Activated T-helper 1 cell treated with anti-CD3 and anti-CD28 coated beads, Interleukin-12 subunit alpha, Interleukin-12 subunit beta, Interleukin-2, Interleukin-4 antibody, amounts not matched to agents 30 ng/mL and 10 ng/mL and 1 ng/mL, durations not matched to agents 14 hours and 24 hours and 36 hours (primary cell): Measurements from ENCODE around the gene RENBP. TPM values are rescaled to one million over a fixed set of nuclear protein-coding genes. Genes with fewer than 3 reads are reported as not detected.

Source experiments
- DNase-seq: peaks from one replicate; pipeline ENCODE4 v3.0.0; 2021; ENCODE audit warnings: low spot score
- H3K27ac Mint-ChIP-seq: one replicate; pipeline ENCODE4 v1.8.0; 2021; ENCODE audit warnings: mild to moderate bottlenecking, mixed read lengths
- H3K27me3 Mint-ChIP-seq: one replicate; pipeline ENCODE4 v1.8.0; 2022; ENCODE audit warnings: mild to moderate bottlenecking, moderate library complexity, mixed read lengths; ENCODE audit not compliant: insufficient read depth
- H3K36me3 Mint-ChIP-seq: one replicate; pipeline ENCODE4 v1.8.0; 2021; ENCODE audit warnings: low read depth, mixed read lengths
- H3K4me1 Mint-ChIP-seq: one replicate; pipeline ENCODE4 v1.8.0; 2021; ENCODE audit warnings: low read depth, mixed read lengths
- H3K4me3 Mint-ChIP-seq: one replicate; pipeline ENCODE4 v1.8.0; 2021; ENCODE audit warnings: mild to moderate bottlenecking, moderate library complexity, mixed read lengths
- H3K9me3 Mint-ChIP-seq: one replicate; pipeline ENCODE4 v1.8.0; 2021; ENCODE audit warnings: mixed read lengths
- intact Hi-C: fragments of 100-400 bp; cut with micrococcal nuclease; formaldehyde crosslinking; loops from one replicate; pipeline ENCODE4 v1.15.1; 2024
- total RNA-seq: library from RNA; stranded (reverse); gene quantifications from 2 replicates; pipeline ENCODE4 v1.2.3, GENCODE V29; 2022

The RENBP gene
- total RNA-seq, 1 donor from 2014 or later, result 14.0 TPM

- intact Hi-C loops, result loop anchor here (10.0 kb wide), 1 partner anchor 540 kb away; the partner anchor contains the start of gene FAM3A
- H3K4me1 Mint-ChIP-seq, result peaks cover 22% of the 10 kb centered on the region
- H3K36me3 Mint-ChIP-seq, result peaks cover 2% of the 10 kb centered on the region
- no peaks in the 10 kb centered on the region for H3K27me3 Mint-ChIP-seq
- peak overlapping the region; percentile 95 for H3K27ac Mint-ChIP-seq
- DNase-seq, result no peak
- H3K9me3 Mint-ChIP-seq, result no peaks in the 10 kb centered on the region
- no peak overlapping the region for H3K4me3 Mint-ChIP-seq
Measured at GRCh38 chrX:153974726-153975286, 30.4 kb upstream of the RENBP start.

DNA sequence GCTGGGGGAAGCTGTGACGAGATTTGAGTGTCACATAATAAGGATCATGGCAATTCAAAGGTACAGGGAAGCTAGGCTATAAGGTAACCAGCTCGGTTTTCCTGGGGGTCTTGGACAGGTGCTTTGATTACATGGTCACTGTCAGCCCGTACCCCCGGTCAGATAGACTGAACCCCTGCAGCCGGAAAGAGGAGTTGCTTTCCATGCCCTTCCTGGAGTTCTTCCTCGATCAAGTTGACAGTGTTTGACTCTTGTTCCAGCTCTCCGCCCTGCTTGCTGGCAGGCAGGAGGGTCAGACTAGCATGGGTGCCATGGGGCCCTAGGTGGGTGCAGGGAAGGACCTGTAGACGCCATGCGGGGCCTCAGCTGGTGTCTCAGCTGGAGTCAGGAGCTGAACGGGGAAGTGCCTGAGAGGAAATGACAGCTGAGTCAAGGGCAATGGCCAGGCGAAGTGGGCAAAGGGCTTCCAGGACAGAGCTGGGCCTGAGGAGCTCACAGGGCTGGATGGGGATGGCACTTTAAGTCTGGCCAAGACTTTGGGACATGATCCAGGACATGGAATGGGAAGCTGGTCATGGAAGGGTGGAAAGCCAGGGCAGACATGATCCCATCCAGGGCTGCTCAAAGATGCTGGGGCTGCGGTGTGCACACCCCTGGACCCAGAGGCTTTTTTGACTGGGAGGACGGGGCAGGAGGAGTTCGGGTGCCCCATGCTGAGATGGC, 29.7 kb upstream of the RENBP start:
- no peaks in the 10 kb centered on the region for H3K9me3 Mint-ChIP-seq
- no peaks in the 10 kb centered on the region for H3K27me3 Mint-ChIP-seq
- peak overlapping the region; percentile 95 for H3K27ac Mint-ChIP-seq
- H3K4me3 Mint-ChIP-seq, result peak overlapping the region; percentile 28
- H3K36me3 Mint-ChIP-seq, result peaks cover 6% of the 10 kb centered on the region
- DNase-seq, result no peak
- intact Hi-C loops, result loop anchor here (10.0 kb wide), 1 partner anchor 541 kb away; the partner anchor contains the start of gene FAM3A
- H3K4me1 Mint-ChIP-seq, result peaks cover 22% of the 10 kb centered on the region

GRCh38 chrX:153973127-153974002, 28.9 kb upstream of the RENBP start:
- peaks cover 24% of the 10 kb centered on the region for H3K4me1 Mint-ChIP-seq
- peaks cover 7% of the 10 kb centered on the region for H3K36me3 Mint-ChIP-seq
- H3K27ac Mint-ChIP-seq, result peak overlapping the region; percentile 95
- H3K27me3 Mint-ChIP-seq, result no peaks in the 10 kb centered on the region
- no peak for DNase-seq
- intact Hi-C loops, result loop anchor here (2.0 to 10.0 kb wide), 4 partner anchors 47 to 541 kb away; partner anchors contain the start of genes FAM3A and LAGE3
- peak overlapping the region; percentile 89 for H3K4me3 Mint-ChIP-seq
- no peaks in the 10 kb centered on the region for H3K9me3 Mint-ChIP-seq

- Mint-ChIP-seq H3K27ac (peak within 1 kb of the TSS; percentile 100), H3K4me1 (peaks cover 32% of the 10 kb centered on the region), H3K4me3 (peak within 1 kb of the TSS; percentile 100), H3K9me3 (no peaks in the 10 kb centered on the region), H3K36me3 (peaks cover 14% of the 10 kb centered on the region), H3K27me3 (no peaks in the 10 kb centered on the region)
- DNase-seq, result peak; percentile 85
- intact Hi-C loops, result loop anchor here (1.0 to 10.0 kb wide), 8 partner anchors 9 to 542 kb away; partner anchors contain the start of genes EMD, FAM3A, IDH3G and LAGE3
Measured at GRCh38 chrX:153972368-153973126, 28.1 kb upstream of the RENBP start, which contains the start of gene TMEM187. TSS of gene TMEM187 (plus strand) at chrX:153972754. CDS start at chrX:153982063, 9,309 bp downstream.

DNA sequence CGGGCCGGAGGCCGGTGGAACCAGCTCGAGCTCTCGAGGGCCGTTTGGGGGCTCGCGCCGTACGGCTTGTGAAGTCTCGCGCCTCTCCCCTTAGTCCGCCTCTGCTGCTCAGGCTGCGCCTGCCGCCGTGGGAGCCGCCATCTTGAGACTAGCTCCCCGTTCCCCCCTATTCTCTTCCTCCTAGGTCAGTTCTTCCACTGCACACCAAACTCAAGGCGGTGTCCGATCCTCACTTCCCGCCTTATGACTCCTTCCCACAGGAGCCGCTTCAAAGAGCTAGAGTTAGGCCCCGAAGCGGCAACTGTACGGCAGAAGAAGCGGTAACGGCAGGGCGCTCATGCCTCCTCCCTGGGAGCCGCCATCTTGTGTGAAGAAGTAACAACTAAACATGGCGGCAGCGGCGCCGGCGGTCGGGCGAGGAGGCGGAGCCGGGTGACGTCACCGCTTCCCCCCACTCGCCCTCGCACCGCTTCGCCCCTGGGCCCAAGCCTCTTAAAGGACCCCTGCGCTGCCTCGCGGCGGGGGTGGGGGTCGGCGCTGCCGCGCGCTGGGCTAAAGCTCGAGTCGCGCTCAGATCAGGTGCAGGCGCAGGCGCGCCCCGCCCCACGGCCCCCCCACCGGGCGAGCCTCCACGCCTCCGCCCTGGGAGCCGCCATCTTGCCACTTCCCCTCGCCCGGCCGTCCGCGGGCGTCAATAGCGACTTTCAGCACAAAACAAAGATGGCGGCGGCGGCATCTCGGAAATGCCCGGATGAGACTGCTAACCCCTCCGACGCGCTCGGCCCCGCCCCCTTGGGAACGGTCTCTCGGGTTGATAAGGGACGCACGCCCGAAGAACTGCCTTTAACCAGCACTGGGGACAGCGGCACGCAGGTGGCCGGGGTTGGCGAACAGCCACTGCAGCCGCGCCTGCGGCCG, 27.3 kb upstream of the RENBP start, which contains the start of gene HCFC1:
Gene HCFC1, minus strand, starts transcription at position 369 of the 918 bp plus-strand sequence. CDS start 978 bp downstream, outside the sequence.
- Mint-ChIP-seq H3K4me1 (peaks cover 37% of the 10 kb centered on the region), H3K4me3 (peak within 1 kb of the TSS; percentile 100), H3K36me3 (peaks cover 18% of the 10 kb centered on the region), H3K27ac (peak within 1 kb of the TSS; percentile 100), H3K27me3 (no peaks in the 10 kb centered on the region), H3K9me3 (no peaks in the 10 kb centered on the region)
- intact Hi-C loops, result loop anchor here (1.0 to 10.0 kb wide), 11 partner anchors 10 to 543 kb away; partner anchors contain the start of genes ABCD1, BCAP31, CCNQ and EMD
- peak; percentile 87 for DNase-seq

DNA sequence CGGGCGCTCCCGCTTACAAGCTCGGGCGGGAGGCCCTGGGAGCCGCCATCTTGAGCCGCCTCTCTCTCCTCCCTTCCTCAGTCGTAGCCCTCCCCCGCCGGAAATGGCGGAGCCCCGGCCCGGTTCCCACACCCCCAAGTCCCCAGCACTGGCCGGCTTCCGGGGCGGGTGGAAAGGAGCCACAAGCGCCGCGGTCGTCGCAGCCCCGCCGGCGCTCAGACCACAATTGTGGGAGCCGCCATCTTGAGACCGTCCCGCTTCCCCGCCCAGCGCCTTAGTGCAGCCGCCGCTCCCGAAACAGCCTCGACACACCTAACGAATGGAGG, 26.6 kb upstream of the RENBP start:
- H3K27ac Mint-ChIP-seq, result peak overlapping the region; percentile 100
- intact Hi-C loops, result loop anchor here (1.0 to 10.0 kb wide), 4 partner anchors 43 to 544 kb away; partner anchors contain the start of genes ABCD1, BCAP31, CCNQ and FAM3A

GRCh38 chrX:153970357-153971123, 26.1 kb upstream of the RENBP start:
- Mint-ChIP-seq H3K27ac (peak overlapping the region; percentile 100), H3K27me3 (no peaks in the 10 kb centered on the region), H3K36me3 (peaks cover 18% of the 10 kb centered on the region), H3K4me1 (peaks cover 33% of the 10 kb centered on the region), H3K4me3 (peak overlapping the region; percentile 100), H3K9me3 (no peaks in the 10 kb centered on the region)
- no peak for DNase-seq
- intact Hi-C loops, result loop anchor here (1.0 to 10.0 kb wide), 4 partner anchors 42 to 544 kb away; partner anchors contain the start of genes ABCD1, BCAP31, CCNQ and FAM3A

More for the DNA sequence above, 26.6 kb upstream of the RENBP start:
- peak; percentile 83 for DNase-seq
- H3K4me1 Mint-ChIP-seq, result peaks cover 37% of the 10 kb centered on the region
- no peaks in the 10 kb centered on the region for H3K27me3 Mint-ChIP-seq
- H3K9me3 Mint-ChIP-seq, result no peaks in the 10 kb centered on the region
- peaks cover 18% of the 10 kb centered on the region for H3K36me3 Mint-ChIP-seq
- H3K4me3 Mint-ChIP-seq, result peak overlapping the region; percentile 100

GRCh38 chrX:153969904-153970356, 25.5 kb upstream of the RENBP start:
- no peaks in the 10 kb centered on the region for H3K27me3 Mint-ChIP-seq
- H3K4me3 Mint-ChIP-seq, result peak overlapping the region; percentile 100
- intact Hi-C loops, result loop anchor here (1.0 to 10.0 kb wide), 3 partner anchors 95 to 545 kb away; partner anchors contain the start of genes CCNQ and FAM3A
- H3K27ac Mint-ChIP-seq, result peak overlapping the region; percentile 78
- peaks cover 18% of the 10 kb centered on the region for H3K36me3 Mint-ChIP-seq
- DNase-seq, result no peak
- no peaks in the 10 kb centered on the region for H3K9me3 Mint-ChIP-seq
- peaks cover 33% of the 10 kb centered on the region for H3K4me1 Mint-ChIP-seq

DNA sequence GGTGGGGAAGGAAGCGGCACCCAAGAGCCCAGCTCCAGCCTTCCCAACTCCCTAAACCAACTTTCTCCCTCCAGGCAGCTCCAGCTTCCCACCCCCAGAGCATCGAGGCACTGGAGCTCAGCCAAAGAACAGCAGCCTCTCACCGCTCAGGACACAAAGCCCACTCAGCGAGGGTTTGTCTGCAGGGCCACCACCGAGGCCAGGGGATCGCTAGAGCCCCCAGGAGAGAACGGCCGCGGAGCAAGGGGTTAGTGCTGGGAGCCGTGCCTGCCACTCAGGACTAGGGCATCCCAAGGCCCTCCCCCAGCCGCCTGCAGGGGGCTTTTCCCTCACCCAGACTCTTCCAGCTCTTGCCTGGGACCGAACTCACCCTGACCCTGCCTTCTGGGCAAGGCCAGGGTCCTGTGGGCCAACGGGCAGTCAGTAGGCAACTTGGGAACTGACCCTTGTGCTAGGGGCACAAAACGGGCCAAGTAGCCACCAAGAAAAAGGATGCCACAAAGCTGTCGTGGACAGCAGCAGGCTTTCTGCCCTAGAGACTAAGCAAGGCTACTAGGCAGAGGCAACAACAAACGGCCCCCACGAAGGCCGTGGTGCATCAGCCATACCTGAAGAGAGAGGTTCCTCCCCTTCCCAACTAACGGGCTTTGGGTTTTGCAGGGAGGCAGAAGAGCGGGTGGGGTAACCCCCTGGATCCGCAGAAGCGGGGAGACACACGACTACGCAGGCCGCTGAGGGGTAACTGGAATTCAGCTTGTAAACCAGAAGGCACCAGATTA, 24.9 kb upstream of the RENBP start:
- Mint-ChIP-seq H3K9me3 (no peaks in the 10 kb centered on the region), H3K27me3 (no peaks in the 10 kb centered on the region), H3K4me1 (peaks cover 27% of the 10 kb centered on the region), H3K4me3 (peak overlapping the region; percentile 100), H3K27ac (peak overlapping the region; percentile 78), H3K36me3 (peaks cover 18% of the 10 kb centered on the region)
- intact Hi-C loops, result loop anchor here (1.0 kb wide), 1 partner anchor 94 kb away; no protein-coding TSS in a partner anchor
- DNase-seq, result no peak

DNA sequence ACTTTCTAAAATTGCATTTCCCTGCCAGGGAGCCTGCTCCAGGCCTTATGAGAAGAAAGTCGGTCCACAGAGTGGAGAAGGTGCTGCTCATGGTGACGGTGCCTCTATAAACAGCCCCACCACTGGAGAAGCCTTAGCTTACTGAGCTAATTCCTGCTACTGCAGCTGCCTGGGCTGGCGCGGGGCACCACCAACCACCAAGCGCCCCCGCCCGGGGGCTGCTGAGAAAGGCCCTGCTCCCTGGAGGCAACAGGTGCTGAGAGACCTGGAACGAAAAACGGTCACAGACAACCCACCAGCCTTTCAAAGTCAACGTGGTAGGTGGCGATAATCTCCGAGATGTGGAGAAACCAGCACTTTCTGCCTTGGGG, 24.3 kb upstream of the RENBP start:
- peaks cover 23% of the 10 kb centered on the region for H3K4me1 Mint-ChIP-seq
- intact Hi-C loops, result loop anchor here (1.0 kb wide), 1 partner anchor 93 kb away; no protein-coding TSS in a partner anchor

More for the DNA sequence above, 24.3 kb upstream of the RENBP start:
- no peak for DNase-seq
- H3K27me3 Mint-ChIP-seq, result no peaks in the 10 kb centered on the region
- H3K36me3 Mint-ChIP-seq, result peaks cover 18% of the 10 kb centered on the region
- H3K9me3 Mint-ChIP-seq, result no peaks in the 10 kb centered on the region
- peak overlapping the region; percentile 100 for H3K4me3 Mint-ChIP-seq
- peak overlapping the region; percentile 88 for H3K27ac Mint-ChIP-seq
